Epidermal melanocyte (primary cell): ENCODE results near the gene UPK3B.
"Not testable (repeated sequence)": the region's sequence is repeated elsewhere in the genome, so short reads cannot be mapped to it uniquely, and the experiment has no call there.

Experiments
- DNase-seq: peaks from one replicate; pipeline ENCODE4 v3.0.0; 2011; ENCODE audit warnings: low spot score; ENCODE audit not compliant: insufficient read length

The UPK3B gene

GRCh38 chr7:76487969-76488368 lies 22.4 kb upstream of the UPK3B start:
- DNase-seq, result not testable (repeated sequence)

DNA sequence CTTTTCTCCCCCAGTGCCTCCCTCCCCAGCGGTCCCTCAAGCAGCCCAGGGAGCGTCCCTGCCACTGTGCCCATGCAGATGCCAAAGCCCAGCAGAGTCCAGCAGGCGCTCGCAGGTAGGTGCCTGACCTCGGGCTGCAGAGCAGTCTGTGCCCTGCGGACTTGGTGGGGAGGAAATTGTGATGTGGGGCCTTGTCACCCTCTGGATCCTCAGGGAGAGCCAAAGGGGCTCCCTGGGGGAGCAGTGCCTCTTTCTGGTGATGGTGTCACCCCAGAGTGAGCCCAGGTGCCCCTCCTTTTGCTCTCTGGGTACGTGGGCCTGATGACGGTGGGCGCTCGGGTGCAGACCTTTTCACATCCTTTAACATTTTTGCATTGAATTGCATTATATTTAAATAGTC lies 18.2 kb upstream of the UPK3B start:
- DNase-seq, result not testable (repeated sequence)

- DNase-seq, result not testable (repeated sequence)
These were observed 14.6 kb upstream of the UPK3B start for GRCh38 chr7:76495717-76496116.

- not testable (repeated sequence) for DNase-seq
These were observed 12.3 kb upstream of the UPK3B start for GRCh38 chr7:76497918-76498582.

DNA sequence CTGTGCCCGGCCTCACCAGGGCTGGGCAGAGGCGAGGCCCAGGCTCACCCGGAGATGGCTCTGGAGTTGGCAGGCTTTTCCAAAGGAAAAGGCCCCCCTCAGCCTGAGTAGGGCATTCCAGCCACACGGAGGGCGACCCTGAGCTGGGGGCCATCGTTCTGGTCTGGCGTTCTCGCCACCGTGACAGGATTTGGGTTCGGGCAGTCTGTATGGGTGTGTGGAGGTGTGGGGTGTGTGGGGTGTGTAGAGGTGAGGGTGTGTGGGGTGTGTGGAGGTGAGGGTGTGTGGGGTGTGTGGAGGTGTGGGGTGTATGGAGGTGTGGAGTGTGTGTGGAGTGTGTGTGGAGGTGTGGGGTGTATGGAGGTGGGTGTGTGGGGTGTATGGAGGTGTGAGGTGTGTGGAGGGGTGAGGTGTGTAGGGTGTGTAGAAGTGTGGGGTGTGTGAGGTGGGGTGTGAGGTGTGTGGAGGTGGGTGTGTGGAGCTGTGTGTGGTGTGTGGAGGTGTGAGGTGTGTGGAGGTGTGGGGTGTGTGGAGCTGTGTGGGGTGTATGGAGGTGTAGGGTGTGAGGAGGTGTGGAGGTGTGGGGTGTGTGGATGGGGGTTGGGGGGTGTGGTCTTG lies 11.7 kb upstream of the UPK3B start:
- not testable (repeated sequence) for DNase-seq

DNA sequence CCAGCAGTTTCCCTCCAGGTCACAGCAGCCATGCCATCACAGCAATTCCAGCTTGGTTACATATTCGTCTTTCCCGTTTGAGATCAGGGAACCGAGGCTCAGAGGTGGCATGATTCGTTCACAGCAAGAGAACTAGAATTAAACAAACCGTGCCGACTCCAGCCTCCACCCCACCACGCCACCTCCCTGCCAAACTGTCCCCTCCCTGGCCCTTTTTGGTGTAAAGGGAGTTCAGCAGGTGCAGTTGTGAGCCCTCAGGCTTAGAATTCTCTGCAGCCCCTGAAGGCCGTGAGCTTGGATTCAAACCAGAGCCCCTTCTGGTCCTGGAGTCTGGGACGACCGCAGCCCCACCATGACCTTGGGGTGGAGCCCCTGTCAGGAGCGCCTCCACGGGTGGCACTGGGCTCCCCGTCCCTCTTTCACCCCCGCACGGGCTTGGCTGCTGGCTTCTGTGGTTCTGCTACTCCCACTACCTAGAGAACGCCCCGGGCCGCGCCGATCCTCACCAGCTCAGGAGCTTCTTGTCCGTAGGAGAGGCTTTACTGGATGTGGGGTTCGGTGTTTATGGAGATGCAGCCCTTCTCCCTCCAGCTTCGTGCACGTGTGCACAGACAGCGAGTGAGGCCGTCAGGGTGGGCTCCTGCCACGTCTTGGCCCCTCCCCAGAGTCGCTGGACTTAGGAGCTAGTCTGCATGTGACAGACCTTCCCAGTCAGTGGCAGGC lies 11.0 kb upstream of the UPK3B start:
- DNase-seq, result not testable (repeated sequence)

DNA sequence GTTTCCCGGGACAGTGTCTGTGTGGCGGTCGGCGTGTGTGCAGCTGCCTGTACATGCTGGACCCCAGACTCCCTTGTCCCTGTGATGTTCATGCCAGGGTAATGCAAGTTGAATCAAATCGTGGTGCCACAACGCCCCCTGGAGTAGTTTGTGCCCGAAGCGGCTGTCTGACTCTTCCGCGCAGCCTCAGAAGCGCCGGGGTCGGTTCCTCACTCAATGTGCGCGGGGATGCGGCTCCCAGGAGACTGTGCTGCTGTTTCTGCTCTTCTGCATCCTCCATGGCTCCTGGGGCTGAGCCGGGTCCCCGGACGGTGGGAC lies 10.5 kb upstream of the UPK3B start:
- not testable (repeated sequence) for DNase-seq

DNA sequence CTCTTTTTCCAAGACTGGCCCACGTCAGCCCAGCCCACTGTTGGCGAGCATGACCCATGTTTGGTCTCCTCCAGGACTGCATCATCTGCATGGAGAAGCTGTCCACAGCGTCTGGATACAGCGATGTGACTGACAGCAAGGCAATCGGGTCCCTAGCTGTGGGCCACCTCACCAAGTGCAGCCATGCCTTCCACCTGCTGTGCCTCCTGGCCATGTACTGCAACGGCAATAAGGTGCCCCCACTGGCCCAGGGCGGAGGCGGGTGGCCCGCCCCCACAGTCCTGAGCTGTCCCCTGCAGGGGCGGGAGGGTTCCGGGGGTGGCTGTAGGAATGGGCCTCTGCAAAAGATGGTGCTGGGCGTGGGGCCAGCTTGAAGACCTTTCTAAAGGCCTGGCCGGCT lies 8.1 kb upstream of the UPK3B start:
- DNase-seq, result not testable (repeated sequence)

- DNase-seq, result not testable (repeated sequence)
These were observed 7.5 kb upstream of the UPK3B start for GRCh38 chr7:76502836-76503235.

DNA sequence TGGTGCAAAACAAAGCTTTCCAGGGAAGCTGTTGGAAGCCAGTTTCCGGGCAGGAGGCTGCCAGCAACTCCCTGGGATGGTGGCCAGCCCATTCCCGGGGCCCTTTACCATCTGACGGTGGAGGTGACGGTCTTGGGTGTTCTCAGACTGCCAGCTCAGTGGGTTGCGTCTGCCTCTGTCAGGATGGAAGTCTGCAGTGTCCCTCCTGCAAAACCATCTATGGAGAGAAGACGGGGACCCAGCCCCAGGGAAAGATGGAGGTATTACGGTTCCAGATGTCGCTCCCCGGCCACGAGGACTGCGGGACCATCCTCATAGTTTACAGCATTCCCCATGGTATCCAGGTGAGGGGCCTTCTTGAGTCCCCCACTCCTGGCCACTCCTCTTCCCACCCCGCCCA lies 7.1 kb upstream of the UPK3B start:
- DNase-seq, result not testable (repeated sequence)

- not testable (repeated sequence) for DNase-seq
These were observed 5.8 kb upstream of the UPK3B start for GRCh38 chr7:76504351-76505167.

DNA sequence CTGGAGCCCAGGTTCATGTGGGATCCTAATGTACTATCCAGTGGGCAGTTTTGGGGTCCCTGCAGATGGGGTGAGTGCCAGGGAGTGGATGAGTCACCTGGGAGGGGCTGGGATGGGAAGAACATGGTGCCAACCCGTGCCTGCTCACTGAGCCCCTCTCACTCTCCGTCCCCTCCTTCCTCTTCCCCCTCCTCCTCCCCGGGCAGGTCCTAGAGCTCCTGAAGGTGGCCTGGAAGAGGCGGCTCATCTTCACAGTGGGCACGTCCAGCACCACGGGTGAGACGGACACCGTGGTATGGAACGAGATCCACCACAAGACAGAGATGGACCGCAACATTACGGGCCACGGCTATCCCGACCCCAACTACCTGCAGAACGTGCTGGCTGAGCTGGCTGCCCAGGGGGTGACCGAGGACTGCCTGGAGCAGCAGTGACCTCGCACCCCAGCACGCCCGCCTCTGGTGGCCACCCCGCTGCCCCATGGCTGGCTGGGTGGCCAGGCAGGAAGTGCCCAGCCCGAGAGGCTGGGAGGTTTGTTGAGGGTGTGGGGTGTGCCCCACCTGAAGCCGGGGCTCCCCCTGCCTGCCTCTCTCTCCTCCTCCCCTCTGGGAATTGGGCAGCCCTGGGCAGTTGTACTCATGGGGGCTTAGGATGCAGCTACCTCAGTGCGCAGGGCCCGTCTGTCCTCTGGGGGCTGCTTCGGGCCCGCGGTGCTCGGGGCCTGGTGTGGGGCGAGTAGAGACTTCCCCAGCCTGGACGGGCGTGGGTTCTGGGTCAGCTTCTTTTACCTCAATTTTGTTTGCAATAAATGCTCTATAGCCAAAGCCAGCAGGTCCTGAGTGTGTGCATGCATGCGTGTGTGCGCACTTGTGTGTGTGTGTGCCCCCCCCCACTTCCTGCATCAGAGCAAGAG lies 4.9 kb upstream of the UPK3B start:
- DNase-seq, result no peak

- no peak for DNase-seq
These were observed 4.3 kb upstream of the UPK3B start for GRCh38 chr7:76506081-76506440.

DNA sequence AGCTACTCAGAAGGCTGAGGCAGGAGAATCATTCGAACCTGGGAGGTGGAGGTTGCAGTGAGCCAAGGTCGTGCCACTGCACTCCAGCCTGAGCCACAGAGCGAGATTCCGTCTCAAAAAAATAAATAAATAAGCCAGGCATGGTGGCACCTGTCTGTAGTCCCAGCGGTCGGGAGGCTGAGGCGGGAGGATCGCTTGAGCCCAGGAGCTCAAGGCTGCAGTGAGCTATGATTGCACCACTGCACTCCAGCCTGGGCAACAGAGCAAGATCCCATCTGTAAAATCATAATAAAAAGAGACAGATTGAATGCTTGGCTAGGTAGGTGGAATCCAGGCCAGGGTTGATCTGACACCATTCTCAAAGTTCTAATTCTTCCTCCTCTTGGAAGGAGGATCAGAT lies 3.7 kb upstream of the UPK3B start:
- not testable (repeated sequence) for DNase-seq

- DNase-seq, result no peak
These were observed 2.5 kb upstream of the UPK3B start for GRCh38 chr7:76507723-76508406.

DNA sequence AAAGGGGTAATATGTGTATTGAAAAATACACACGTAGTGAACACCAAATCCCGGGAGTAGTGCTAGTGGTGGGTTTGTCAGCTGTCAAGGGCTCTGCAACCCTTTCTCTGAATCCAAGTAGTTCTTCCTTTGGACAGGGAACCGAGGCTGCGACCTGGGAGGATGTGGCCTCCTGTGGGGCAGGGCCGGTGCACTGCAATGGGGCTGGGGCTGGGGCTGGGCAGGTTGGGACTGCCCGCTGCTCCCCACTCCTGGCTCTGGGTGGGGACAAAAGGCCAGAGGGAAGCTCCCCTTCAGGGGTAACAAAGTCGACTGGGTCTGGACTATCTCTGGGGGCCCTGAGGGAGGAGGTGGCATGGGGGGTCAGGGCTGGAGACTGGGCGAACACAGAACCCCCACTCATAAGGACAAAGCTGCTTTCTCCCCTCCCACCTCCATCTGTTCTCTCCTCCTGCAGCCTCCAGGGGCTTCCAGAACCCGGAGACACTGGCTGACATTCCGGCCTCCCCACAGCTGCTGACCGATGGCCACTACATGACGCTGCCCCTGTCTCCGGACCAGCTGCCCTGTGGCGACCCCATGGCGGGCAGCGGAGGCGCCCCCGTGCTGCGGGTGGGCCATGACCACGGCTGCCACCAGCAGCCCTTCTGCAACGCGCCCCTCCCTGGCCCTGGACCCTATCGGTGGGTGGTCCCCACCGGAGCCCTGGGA lies 1.0 kb downstream of the UPK3B start:
- not testable (repeated sequence) for DNase-seq

- DNase-seq, result not testable (repeated sequence)
These were observed 1.8 kb downstream of the UPK3B start for GRCh38 chr7:76511911-76512885.
